Measurements from ENCODE around the gene CTTNBP2. TPM values are rescaled to one million over a fixed set of nuclear protein-coding genes. Genes with fewer than 3 reads are reported as not detected.

CTTNBP2 gene
- total RNA-seq, 1 donor from 2014 or later, result 25.5 TPM

- Mint-ChIP-seq H3K27me3 (ENCODE audit: insufficient read depth, low read depth) (peaks cover 6% of the 10 kb centered on the region), H3K27ac (no peak overlapping the region), H3K36me3 (no peaks in the 10 kb centered on the region), H3K9me3 (no peaks in the 10 kb centered on the region), H3K4me1 (peaks cover 28% of the 10 kb centered on the region), H3K4me3 (peak overlapping the region; percentile 87)
- H3K9me3 ChIP-seq (ENCODE audit: low read depth), result no peaks in the 10 kb centered on the region
- H3K36me3 ChIP-seq, result no peaks in the 10 kb centered on the region
- peak overlapping the region; percentile 96 for H2AFZ ChIP-seq (replicated peaks)
- peaks cover 56% of the 10 kb centered on the region for H3K4me1 ChIP-seq
- no peak overlapping the region for H3K9ac ChIP-seq
- H4K20me1 ChIP-seq (ENCODE audit: low read depth), result peaks cover 23% of the 10 kb centered on the region
- no peaks in the 10 kb centered on the region for H3K27me3 ChIP-seq
- no peak for TF ChIP-seq EZH2phosphoT487 (IDR thresholded peaks at IDR 0.05)
- no peak for TF ChIP-seq EZH2 (IDR thresholded peaks at IDR 0.05)
- TF ChIP-seq CTCF (IDR thresholded peaks at IDR 0.05), result no peak
- no peak for DNase-seq (ENCODE audit: low spot score)
- peaks cover 40% of the 10 kb centered on the region for H3K79me2 ChIP-seq (ENCODE audit: low read depth)
- no peak overlapping the region for H3K27ac ChIP-seq
- peak overlapping the region; percentile 99 for H3K4me3 ChIP-seq
- peaks cover 38% of the 10 kb centered on the region for H3F3A ChIP-seq (ENCODE audit: low read depth)
- peak overlapping the region; percentile 97 for H3K4me2 ChIP-seq
Observed at GRCh38 chr7:117874191-117874700, 1.0 kb upstream of the CTTNBP2 start.

GRCh38 chr7:117872561-117873309 is 506 bp downstream of the CTTNBP2 start:
- H3K27me3 Mint-ChIP-seq (ENCODE audit: insufficient read depth, low read depth), result peaks cover 4% of the 10 kb centered on the region
- H3F3A ChIP-seq (ENCODE audit: low read depth), result peaks cover 38% of the 10 kb centered on the region
- H3K27ac Mint-ChIP-seq, result no peak overlapping the region
- peaks cover 55% of the 10 kb centered on the region for H3K79me2 ChIP-seq (ENCODE audit: low read depth)
- H3K9me3 ChIP-seq (ENCODE audit: low read depth), result no peaks in the 10 kb centered on the region
- no peaks in the 10 kb centered on the region for H3K36me3 Mint-ChIP-seq
- H3K4me3 ChIP-seq, result peak overlapping the region; percentile 99
- DNase-seq (ENCODE audit: low spot score), result peak; percentile 68
- H4K20me1 ChIP-seq (ENCODE audit: low read depth), result peaks cover 39% of the 10 kb centered on the region
- peak overlapping the region; percentile 97 for H3K4me2 ChIP-seq
- H3K27me3 ChIP-seq, result no peaks in the 10 kb centered on the region
- TF ChIP-seq EZH2phosphoT487 (IDR thresholded peaks at IDR 0.05) (no peak), CTCF (IDR thresholded peaks at IDR 0.05) (peak; percentile 16)
- peak overlapping the region; percentile 62 for H3K9ac ChIP-seq
- peaks cover 31% of the 10 kb centered on the region for H3K4me1 Mint-ChIP-seq
- H3K4me3 Mint-ChIP-seq, result peak overlapping the region; percentile 94
- peaks cover 70% of the 10 kb centered on the region for H3K4me1 ChIP-seq
- H3K9me3 Mint-ChIP-seq, result no peaks in the 10 kb centered on the region
- H3K36me3 ChIP-seq, result no peaks in the 10 kb centered on the region
- peak overlapping the region; percentile 40 for H3K27ac ChIP-seq
- peak overlapping the region; percentile 96 for H2AFZ ChIP-seq (replicated peaks)

GRCh38 chr7:117871778-117872538 is 1.3 kb downstream of the CTTNBP2 start:
- no peaks in the 10 kb centered on the region for H3K27me3 ChIP-seq
- Mint-ChIP-seq H3K4me3 (peak overlapping the region; percentile 94), H3K36me3 (no peaks in the 10 kb centered on the region), H3K27ac (no peak overlapping the region), H3K4me1 (peaks cover 32% of the 10 kb centered on the region), H3K9me3 (no peaks in the 10 kb centered on the region), H3K27me3 (ENCODE audit: insufficient read depth, low read depth) (peaks cover 4% of the 10 kb centered on the region)
- H3F3A ChIP-seq (ENCODE audit: low read depth), result peaks cover 38% of the 10 kb centered on the region
- H3K36me3 ChIP-seq, result no peaks in the 10 kb centered on the region
- peak overlapping the region; percentile 96 for H2AFZ ChIP-seq (replicated peaks)
- peaks cover 46% of the 10 kb centered on the region for H4K20me1 ChIP-seq (ENCODE audit: low read depth)
- no peaks in the 10 kb centered on the region for H3K9me3 ChIP-seq (ENCODE audit: low read depth)
- H3K4me3 ChIP-seq, result peak overlapping the region; percentile 99
- H3K4me1 ChIP-seq, result peaks cover 73% of the 10 kb centered on the region
- no peak for TF ChIP-seq EZH2phosphoT487 (IDR thresholded peaks at IDR 0.05)
- TF ChIP-seq EZH2 (IDR thresholded peaks at IDR 0.05), result no peak
- no peak for TF ChIP-seq CTCF (IDR thresholded peaks at IDR 0.05)
- peaks cover 63% of the 10 kb centered on the region for H3K79me2 ChIP-seq (ENCODE audit: low read depth)
- H3K4me2 ChIP-seq, result peak overlapping the region; percentile 97
- peak overlapping the region; percentile 40 for H3K27ac ChIP-seq
- peak; percentile 74 for DNase-seq (ENCODE audit: low spot score)
- H3K9ac ChIP-seq, result peak overlapping the region; percentile 62
